ENCODE data around the gene PLCG2. TPM values are rescaled to one million over a fixed set of nuclear protein-coding genes. Genes with fewer than 3 reads are reported as not detected.

Gene PLCG2
- polyA plus RNA-seq, 2 of the 4 experiments (the other 2 are of a cell fraction) = 2.8 to 6.0 TPM

GRCh38 chr16:81846105-81846504 lies 67.0 kb downstream of the PLCG2 start (continued):
- TF ChIP-seq FOSL2 (IDR thresholded peaks at IDR 0.05) = no peak
- no peak for TF ChIP-seq FOSL2 (CRISPR knock-in tag; IDR thresholded peaks at IDR 0.05)
- TF ChIP-seq CHD4 (IDR thresholded peaks at IDR 0.05; ENCODE audit: borderline replicate concordance) = no peak
- no peak for TF ChIP-seq CBX8 (IDR thresholded peaks at IDR 0.05)

GRCh38 chr16:81848306-81848853 lies 69.3 kb downstream of the PLCG2 start:
- no peak overlapping the region for H3K27ac ChIP-seq
- H3K4me2 ChIP-seq = no peak overlapping the region
- FAIRE-seq (no peak), ATAC-seq (no peak), DNase-seq (ENCODE audit: low read depth in 1 of 2, low spot score in 1 of 2) (no peak)
- H3K9me3 ChIP-seq = 0 out of 3 replicates have a peak, but pooled peaks cover 3% of the 10 kb centered on the region
- WGBS (ENCODE audit: missing lambda C conversion rate) = 50% methylated on average over 4 of the region's 4 CpGs
- ChIA-PET POLR2A (no interaction called here), CTCF (interaction anchor here (0.8 to 1.3 kb wide), 2 partner anchors 14 to 25 kb away, joined by 3 read pairs; no protein-coding TSS in a partner anchor)
- TF ChIP-seq BHLHE40 (IDR thresholded peaks at IDR 0.05; ENCODE audit: low read depth, low read length) = no peak
- peaks cover 6% of the 10 kb centered on the region; the same call in 2 of the 3 replicates for H3K4me1 ChIP-seq
- H3K4me3 ChIP-seq = no peak overlapping the region

DNA sequence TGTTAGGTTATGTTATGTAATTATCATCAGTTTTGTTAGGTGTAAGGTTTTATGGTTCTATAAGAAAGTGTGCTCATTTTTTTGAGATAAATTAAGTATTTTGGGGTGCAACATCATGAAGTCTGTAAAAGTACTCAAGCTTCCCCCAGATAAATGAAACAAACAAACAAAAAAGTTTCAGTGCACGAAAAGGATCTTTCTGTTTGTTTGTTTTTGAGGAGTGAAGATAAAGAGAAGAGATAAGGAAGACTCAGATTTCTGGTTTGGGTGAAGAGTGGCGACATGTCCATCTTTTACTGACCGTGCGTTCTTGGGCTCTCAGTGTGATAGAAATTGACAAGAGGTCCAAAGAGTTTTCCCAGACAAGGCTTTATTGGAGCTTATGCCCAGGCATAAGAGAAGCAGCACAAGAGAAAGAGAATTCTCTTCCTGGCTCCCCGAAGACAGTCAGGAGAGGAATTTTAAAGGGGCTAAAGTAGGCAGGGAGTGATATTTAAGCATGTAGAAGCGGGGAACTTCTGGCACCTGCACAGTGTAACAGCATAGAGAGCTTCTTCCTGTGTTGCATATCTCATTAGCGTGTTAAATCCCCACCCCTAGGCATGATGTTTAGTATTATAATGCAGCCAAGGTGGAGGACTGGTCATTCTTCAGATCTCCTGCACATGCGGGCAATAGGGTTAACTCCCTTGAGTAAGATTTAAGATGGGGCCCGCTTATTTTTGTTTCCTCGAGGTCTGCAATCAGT lies 71.3 kb downstream of the PLCG2 start:
- no peak overlapping the region for H3K4me2 ChIP-seq
- no peak for FAIRE-seq
- no peak for DNase-seq (ENCODE audit: low read depth in 1 of 2, low spot score in 1 of 2)
- 0 out of 3 replicates have a peak, but pooled peaks cover 3% of the 10 kb centered on the region for H3K9me3 ChIP-seq
- WGBS (ENCODE audit: missing lambda C conversion rate) = 63% methylated on average over 10 of the region's 10 CpGs
- H3K27ac ChIP-seq = no peak overlapping the region
- TF ChIP-seq USF2 (IDR thresholded peaks at IDR 0.05) (no peak), FOSB (CRISPR knock-in tag; IDR thresholded peaks at IDR 0.05) (no peak)
- ATAC-seq = no peak
- H3K4me3 ChIP-seq = no peak overlapping the region
- ChIA-PET POLR2A (no interaction called here), CTCF (no interaction called here)
- 0 out of 3 replicates have a peak, but pooled peaks cover 4% of the 10 kb centered on the region for H3K4me1 ChIP-seq

DNA sequence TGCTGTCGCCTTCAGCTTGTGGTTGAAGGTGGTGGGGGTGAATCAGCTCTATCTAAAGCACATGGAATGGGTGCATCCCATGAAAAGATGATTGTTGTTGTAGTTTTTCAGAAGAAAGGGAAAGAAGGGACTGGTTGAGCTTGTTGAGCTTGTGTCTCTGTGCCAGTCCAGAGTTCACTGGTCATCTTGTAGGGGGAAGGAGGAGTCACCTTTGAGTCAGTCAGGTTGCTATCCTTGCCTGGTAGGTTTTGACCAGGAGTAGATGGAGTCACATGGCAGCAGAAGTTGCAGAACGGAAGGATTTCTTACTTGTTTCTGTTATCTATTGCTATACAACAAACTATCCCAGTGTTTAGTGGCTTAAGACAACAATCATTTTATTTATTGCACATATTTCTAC lies 73.3 kb downstream of the PLCG2 start:
- no peak for FAIRE-seq
- no peak overlapping the region for H3K4me3 ChIP-seq
- POLR2A ChIA-PET = no interaction called here
- H3K4me2 ChIP-seq = no peak overlapping the region
- no peak for TF ChIP-seq ZC3H11A (IDR thresholded peaks at IDR 0.05)
- TF ChIP-seq CBX2 (IDR thresholded peaks at IDR 0.05; ENCODE audit: borderline replicate concordance, low read depth) = no peak
- no peak for TF ChIP-seq USF2 (IDR thresholded peaks at IDR 0.05)
- no peak for TF ChIP-seq FOXS1 (CRISPR knock-in tag; IDR thresholded peaks at IDR 0.05)
- TF ChIP-seq, protein P1, sequence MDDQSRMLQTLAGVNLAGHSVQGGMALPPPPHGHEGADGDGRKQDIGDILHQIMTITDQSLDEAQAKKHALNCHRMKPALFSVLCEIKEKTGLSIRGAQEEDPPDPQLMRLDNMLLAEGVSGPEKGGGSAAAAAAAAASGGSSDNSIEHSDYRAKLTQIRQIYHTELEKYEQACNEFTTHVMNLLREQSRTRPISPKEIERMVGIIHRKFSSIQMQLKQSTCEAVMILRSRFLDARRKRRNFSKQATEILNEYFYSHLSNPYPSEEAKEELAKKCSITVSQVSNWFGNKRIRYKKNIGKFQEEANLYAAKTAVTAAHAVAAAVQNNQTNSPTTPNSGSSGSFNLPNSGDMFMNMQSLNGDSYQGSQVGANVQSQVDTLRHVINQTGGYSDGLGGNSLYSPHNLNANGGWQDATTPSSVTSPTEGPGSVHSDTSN (IDR thresholded peaks at IDR 0.05) = no peak
- no peak for TF ChIP-seq ZSCAN20 (CRISPR knock-in tag; IDR thresholded peaks at IDR 0.05)
- no peak for TF ChIP-seq FOSL2 (IDR thresholded peaks at IDR 0.05)
- no peak for TF ChIP-seq FOSL2 (CRISPR knock-in tag; IDR thresholded peaks at IDR 0.05)
- TF ChIP-seq BHLHE40 (IDR thresholded peaks at IDR 0.05; ENCODE audit: low read depth, low read length) = no peak
- no peak for TF ChIP-seq JUNB (IDR thresholded peaks at IDR 0.05)
- TF ChIP-seq NPAS2 (CRISPR knock-in tag; IDR thresholded peaks at IDR 0.05; ENCODE audit: borderline replicate concordance) = no peak
- no peak for TF ChIP-seq ZFP36 (IDR thresholded peaks at IDR 0.05; ENCODE audit: borderline replicate concordance, partially characterized antibody)
- TF ChIP-seq FOSB (CRISPR knock-in tag; IDR thresholded peaks at IDR 0.05) = no peak
- TF ChIP-seq, protein P2, sequence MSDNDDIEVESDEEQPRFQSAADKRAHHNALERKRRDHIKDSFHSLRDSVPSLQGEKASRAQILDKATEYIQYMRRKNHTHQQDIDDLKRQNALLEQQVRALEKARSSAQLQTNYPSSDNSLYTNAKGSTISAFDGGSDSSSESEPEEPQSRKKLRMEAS (IDR thresholded peaks at IDR 0.05) = no peak
- no peak for TF ChIP-seq GATA3 (IDR thresholded peaks at IDR 0.05; ENCODE audit: borderline replicate concordance)
- TF ChIP-seq RNF2 (IDR thresholded peaks at IDR 0.05; ENCODE audit: borderline replicate concordance, low read depth) = no peak
- no peak for TF ChIP-seq HOXB5 (CRISPR knock-in tag; IDR thresholded peaks at IDR 0.05)
- no peak for TF ChIP-seq RFX5 (IDR thresholded peaks at IDR 0.05)
- 76% methylated on average over 2 of the region's 2 CpGs for WGBS (ENCODE audit: missing lambda C conversion rate)
- ATAC-seq = no peak
- H3K27ac ChIP-seq = no peak overlapping the region
- DNase-seq (ENCODE audit: low read depth in 1 of 2, low spot score in 1 of 2) = no peak
- CTCF ChIA-PET = interaction anchor here (0.6 to 1.7 kb wide), 3 partner anchors 11 to 26 kb away, joined by 3 to 6 read pairs (median 3); no protein-coding TSS in a partner anchor
- 0 out of 3 replicates have a peak, but pooled peaks cover 4% of the 10 kb centered on the region for H3K4me1 ChIP-seq
- H3K9me3 ChIP-seq = no peaks in the 10 kb centered on the region
